ENCODE measurements around the gene NUFIP1. TPM values are rescaled to one million over a fixed set of nuclear protein-coding genes. Genes with fewer than 3 reads are reported as not detected.

Gene NUFIP1
- total and polyA plus RNA-seq, 2 donors (not counting 3 experiments of a cell fraction or from before 2014, with no cell fraction given): 1.4 to 6.9 TPM

DNA sequence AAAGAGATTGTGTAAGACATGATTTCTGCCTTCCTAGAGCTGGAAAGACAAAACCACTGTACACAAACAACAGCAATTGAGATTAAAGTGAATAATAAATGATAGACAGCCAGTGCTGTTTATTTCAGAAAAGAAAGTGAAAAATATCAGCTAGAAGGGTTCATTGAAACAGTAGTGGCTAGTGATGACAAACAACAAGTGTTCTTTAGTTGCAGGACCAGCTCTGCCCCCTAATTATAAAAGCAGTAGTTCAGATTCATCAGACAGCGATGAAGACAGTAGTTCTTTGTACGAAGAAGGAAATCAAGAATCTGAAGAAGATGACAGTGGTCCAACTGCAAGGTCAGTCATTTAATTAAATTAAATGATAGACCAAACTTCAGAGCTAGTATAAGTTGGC is 14.8 kb upstream of the NUFIP1 start:
- dilution Hi-C loops (cut with MboI; ENCODE audit: extremely low pct_ligation_motif_present, low sequenced_read_pairs): no loop called here
- CTCF ChIA-PET: no interaction called here
- peaks cover 5 to 9% of the 10 kb centered on the region in 2 experiments for H3K36me3 ChIP-seq (ENCODE audit: control insufficient read depth in 2 of 2, extremely low read depth in 1 of 2, insufficient read depth in 2 of 2, low read length in 2 of 2)

More for the DNA sequence above, 14.8 kb upstream of the NUFIP1 start:
- H3K9ac ChIP-seq (replicated peaks; ENCODE audit: extremely low read depth, insufficient read depth, low read length): no peak overlapping the region
- FAIRE-seq (no peak), DNase-seq (ENCODE audit: low read depth, low spot score) (no peak)
- H2AFZ ChIP-seq (ENCODE audit: low read depth, low read length): no peak overlapping the region
- H3K4me1 ChIP-seq (ENCODE audit: control insufficient read depth, extremely low read depth, insufficient read depth, low read length): no peaks in the 10 kb centered on the region
- H3K4me2 ChIP-seq (ENCODE audit: insufficient read depth, low read length): no peak overlapping the region
- H3K79me2 ChIP-seq (ENCODE audit: control insufficient read depth, insufficient read depth, low read length): no peaks in the 10 kb centered on the region
- BruUV-seq (replicated peaks): no TSS peak
- intact Hi-C loops (cut with micrococcal nuclease): no loop called here
- no peaks in the 10 kb centered on the region for H3K9me1 ChIP-seq (replicated peaks; ENCODE audit: control insufficient read depth, extremely low read depth, insufficient read depth, low read length)
- no peaks in the 10 kb centered on the region for H3K27me3 ChIP-seq (ENCODE audit: control insufficient read depth in 2 of 2, insufficient read depth in 2 of 2, low read length in 2 of 2)
- H3K9me3 ChIP-seq (replicated peaks; ENCODE audit: control insufficient read depth, insufficient read depth, low read length): no peaks in the 10 kb centered on the region
- no peaks in the 10 kb centered on the region for H4K20me1 ChIP-seq (replicated peaks; ENCODE audit: control insufficient read depth, extremely low read depth, insufficient read depth, low read length)
- no peak overlapping the region for H3K27ac ChIP-seq (ENCODE audit: insufficient read depth, low read depth, low read length)
- TF ChIP-seq FOS (IDR thresholded peaks at IDR 0.05; ENCODE audit: borderline replicate concordance, insufficient read depth, low read length): no peak
- no peak for TF ChIP-seq POLR2AphosphoS5 (IDR thresholded peaks at IDR 0.05; ENCODE audit: insufficient read depth, low read depth, low read length)
- TF ChIP-seq EZH2 (IDR thresholded peaks at IDR 0.05; ENCODE audit: borderline replicate concordance, low read depth, low read length, severe bottlenecking): no peak
- TF ChIP-seq GATA2 (IDR thresholded peaks at IDR 0.05; ENCODE audit: insufficient read depth, insufficient read length, low read depth, low read length): no peak
- TF ChIP-seq, protein P1, sequence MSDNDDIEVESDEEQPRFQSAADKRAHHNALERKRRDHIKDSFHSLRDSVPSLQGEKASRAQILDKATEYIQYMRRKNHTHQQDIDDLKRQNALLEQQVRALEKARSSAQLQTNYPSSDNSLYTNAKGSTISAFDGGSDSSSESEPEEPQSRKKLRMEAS (IDR thresholded peaks at IDR 0.05; ENCODE audit: insufficient read depth, insufficient read length): no peak
- TF ChIP-seq JUN (IDR thresholded peaks at IDR 0.05; ENCODE audit: borderline replicate concordance, insufficient read depth, insufficient read length, low read depth): no peak
- no peak for TF ChIP-seq POLR2A (IDR thresholded peaks at IDR 0.05; ENCODE audit: low read depth, low read length)
- no peak for TF ChIP-seq MYC (IDR thresholded peaks at IDR 0.05; ENCODE audit: low read depth, low read length)
- TF ChIP-seq, protein P2, sequence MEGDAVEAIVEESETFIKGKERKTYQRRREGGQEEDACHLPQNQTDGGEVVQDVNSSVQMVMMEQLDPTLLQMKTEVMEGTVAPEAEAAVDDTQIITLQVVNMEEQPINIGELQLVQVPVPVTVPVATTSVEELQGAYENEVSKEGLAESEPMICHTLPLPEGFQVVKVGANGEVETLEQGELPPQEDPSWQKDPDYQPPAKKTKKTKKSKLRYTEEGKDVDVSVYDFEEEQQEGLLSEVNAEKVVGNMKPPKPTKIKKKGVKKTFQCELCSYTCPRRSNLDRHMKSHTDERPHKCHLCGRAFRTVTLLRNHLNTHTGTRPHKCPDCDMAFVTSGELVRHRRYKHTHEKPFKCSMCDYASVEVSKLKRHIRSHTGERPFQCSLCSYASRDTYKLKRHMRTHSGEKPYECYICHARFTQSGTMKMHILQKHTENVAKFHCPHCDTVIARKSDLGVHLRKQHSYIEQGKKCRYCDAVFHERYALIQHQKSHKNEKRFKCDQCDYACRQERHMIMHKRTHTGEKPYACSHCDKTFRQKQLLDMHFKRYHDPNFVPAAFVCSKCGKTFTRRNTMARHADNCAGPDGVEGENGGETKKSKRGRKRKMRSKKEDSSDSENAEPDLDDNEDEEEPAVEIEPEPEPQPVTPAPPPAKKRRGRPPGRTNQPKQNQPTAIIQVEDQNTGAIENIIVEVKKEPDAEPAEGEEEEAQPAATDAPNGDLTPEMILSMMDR (IDR thresholded peaks at IDR 0.05; ENCODE audit: extremely low read depth in 1 of 2, insufficient read depth in 1 of 2, low read depth in 1 of 2, low read length in 2 of 2): no peak
- no peak overlapping the region for H3K4me3 ChIP-seq (replicated peaks in 1 of 3; ENCODE audit: insufficient read depth in 1 of 3, low read depth in 1 of 3, low read length in 3 of 3)
- POLR2A ChIA-PET: no interaction called here

Data from endothelial cell of umbilical vein (primary cell).